Lower lobe of right lung (tissue), 2 donors: ENCODE results near the gene PPP1R13B. TPM values are rescaled to one million over a fixed set of nuclear protein-coding genes. Genes with fewer than 3 reads are reported as not detected.
A peak's percentile ranks its signal among the peaks of the same experiment; 100 is the strongest.

Experiments used
- ATAC-seq, 2 donors: fragments of 200-7000 bp; cut with Tn5 transposase; one replicate each; pipeline ENCODE4 v1.9.1; 2020 to 2022; ENCODE audit warnings: mild to moderate bottlenecking in 2 of 2, moderate library complexity in 2 of 2
- DNase-seq: peaks from one replicate; pipeline ENCODE4 v3.0.0-alpha.2; 2020
- H3K27ac ChIP-seq: fragments of 200-600 bp; one replicate; pipeline ENCODE4 v1.8.0; 2022
- H3K27me3 ChIP-seq: fragments of 200-600 bp; one replicate; pipeline ENCODE4 v1.8.0; 2022; ENCODE audit warnings: low read depth
- H3K36me3 ChIP-seq: fragments of 200-600 bp; one replicate; pipeline ENCODE4 v1.8.0; 2022; ENCODE audit warnings: mild to moderate bottlenecking
- H3K4me1 ChIP-seq: fragments of 200-600 bp; one replicate; pipeline ENCODE4 v1.8.0; 2022
- H3K4me3 ChIP-seq: fragments of 200-600 bp; one replicate; pipeline ENCODE4 v1.8.0; 2022; ENCODE audit warnings: mild to moderate bottlenecking
- H3K9me3 ChIP-seq: fragments of 200-600 bp; one replicate; pipeline ENCODE4 v1.8.0; 2022
- CTCF ChIP-seq: fragments of 200-600 bp; IDR thresholded peaks from one replicate; pipeline ENCODE4 v1.8.0; 2022; ENCODE audit warnings: antibody characterized with exemption, mild to moderate bottlenecking
- intact Hi-C: fragments of 100-400 bp; cut with DNase I; formaldehyde crosslinking; loops from one replicate; pipeline ENCODE4 v1.11.0; 2022
- total RNA-seq: library from RNA; stranded (reverse); fragmentation: NEBNext Ultra II Directional; extraction: Animal tissue kit (Norgen Biotek cat#: 25700); gene quantifications from one replicate; pipeline ENCODE4 v1.2.1, GENCODE V29; 2021
- donor health status: DM: no; HTN: yes; CAD: no; lungs with severe emphysema.

Gene PPP1R13B
- total RNA-seq, 1 donor from 2014 or later: 60.6 TPM

GRCh38 chr14:103879118-103879569, 31.8 kb upstream of the PPP1R13B start:
- TF ChIP-seq CTCF: no peak
- Histone ChIP-seq H3K27me3 (no peaks in the 10 kb centered on the region), H3K9me3 (no peaks in the 10 kb centered on the region), H3K4me1 (peaks cover 45% of the 10 kb centered on the region), H3K36me3 (no peaks in the 10 kb centered on the region), H3K4me3 (peak overlapping the region; percentile 49), H3K27ac (peak overlapping the region; percentile 83)
- DNase-seq: no peak
- no peak for ATAC-seq
- intact Hi-C loops: no loop called here

GRCh38 chr14:103878180-103878579, 30.8 kb upstream of the PPP1R13B start:
- Histone ChIP-seq H3K27me3 (no peaks in the 10 kb centered on the region), H3K4me3 (no peak overlapping the region), H3K9me3 (no peaks in the 10 kb centered on the region), H3K27ac (no peak overlapping the region), H3K4me1 (peaks cover 52% of the 10 kb centered on the region), H3K36me3 (no peaks in the 10 kb centered on the region)
- no peak for TF ChIP-seq CTCF
- intact Hi-C loops: no loop called here
- no peak for ATAC-seq
- no peak for DNase-seq

GRCh38 chr14:103875010-103875409, 27.6 kb upstream of the PPP1R13B start:
- DNase-seq: no peak
- H3K27ac ChIP-seq: no peak overlapping the region
- H3K4me1 ChIP-seq: peaks cover 43% of the 10 kb centered on the region
- H3K36me3 ChIP-seq: no peaks in the 10 kb centered on the region
- intact Hi-C loops: no loop called here
- no peak overlapping the region for H3K4me3 ChIP-seq
- TF ChIP-seq CTCF: no peak
- no peaks in the 10 kb centered on the region for H3K27me3 ChIP-seq
- no peaks in the 10 kb centered on the region for H3K9me3 ChIP-seq
- no peak for ATAC-seq

- no peaks in the 10 kb centered on the region for H3K36me3 ChIP-seq
- TF ChIP-seq CTCF: no peak
- DNase-seq (no peak), ATAC-seq (no peak)
- intact Hi-C loops: no loop called here
- H3K27ac ChIP-seq: peak overlapping the region; percentile 78
- H3K9me3 ChIP-seq: no peaks in the 10 kb centered on the region
- H3K27me3 ChIP-seq: no peaks in the 10 kb centered on the region
- peaks cover 33% of the 10 kb centered on the region for H3K4me1 ChIP-seq
- peak overlapping the region; percentile 55 for H3K4me3 ChIP-seq
Measured at GRCh38 chr14:103872481-103873113, 25.2 kb upstream of the PPP1R13B start.

- no peaks in the 10 kb centered on the region for H3K36me3 ChIP-seq
- peak; percentile 87 for DNase-seq
- intact Hi-C loops: no loop called here
- no peaks in the 10 kb centered on the region for H3K27me3 ChIP-seq
- H3K4me1 ChIP-seq: peaks cover 38% of the 10 kb centered on the region
- peak overlapping the region; percentile 55 for H3K4me3 ChIP-seq
- no peak for TF ChIP-seq CTCF
- H3K27ac ChIP-seq: peak overlapping the region; percentile 78
- H3K9me3 ChIP-seq: no peaks in the 10 kb centered on the region
- peak; percentile 94 to 97 for ATAC-seq
Measured at GRCh38 chr14:103871596-103872480, 24.5 kb upstream of the PPP1R13B start.
